Measurements from ENCODE around the gene MRPS14. TPM values are rescaled to one million over a fixed set of nuclear protein-coding genes. Genes with fewer than 3 reads are reported as not detected.

The MRPS14 gene
- total and polyA plus RNA-seq, 9 of the 15 experiments (the other 6 are each of a cell fraction or from before 2014, with no cell fraction given) = 38.1 to 231 (median 54.9) TPM

GRCh38 chr1:174995916-174996315 is 27.3 kb downstream of the MRPS14 start (continued):
- TF ChIP-seq ESRRA (IDR thresholded peaks at IDR 0.05; ENCODE audit: borderline replicate concordance, low read depth) (no peak), ZBTB43 (CRISPR knock-in tag; IDR thresholded peaks at IDR 0.05) (no peak), HNRNPK (IDR thresholded peaks at IDR 0.05; ENCODE audit: low read depth, low read length, poor library complexity, severe bottlenecking) (no peak), SETDB1 (IDR thresholded peaks at IDR 0.05; ENCODE audit: low read length) (no peak), ZBTB40 (IDR thresholded peaks at IDR 0.05) (no peak), ZBTB40 (CRISPR knock-in tag; IDR thresholded peaks at IDR 0.05) (no peak), SMAD1 (IDR thresholded peaks at IDR 0.05; ENCODE audit: low read depth, low read length, partially characterized antibody) (no peak)

Data from K562 (cell line).